Measurements from ENCODE around the gene IRAK1.

DNA sequence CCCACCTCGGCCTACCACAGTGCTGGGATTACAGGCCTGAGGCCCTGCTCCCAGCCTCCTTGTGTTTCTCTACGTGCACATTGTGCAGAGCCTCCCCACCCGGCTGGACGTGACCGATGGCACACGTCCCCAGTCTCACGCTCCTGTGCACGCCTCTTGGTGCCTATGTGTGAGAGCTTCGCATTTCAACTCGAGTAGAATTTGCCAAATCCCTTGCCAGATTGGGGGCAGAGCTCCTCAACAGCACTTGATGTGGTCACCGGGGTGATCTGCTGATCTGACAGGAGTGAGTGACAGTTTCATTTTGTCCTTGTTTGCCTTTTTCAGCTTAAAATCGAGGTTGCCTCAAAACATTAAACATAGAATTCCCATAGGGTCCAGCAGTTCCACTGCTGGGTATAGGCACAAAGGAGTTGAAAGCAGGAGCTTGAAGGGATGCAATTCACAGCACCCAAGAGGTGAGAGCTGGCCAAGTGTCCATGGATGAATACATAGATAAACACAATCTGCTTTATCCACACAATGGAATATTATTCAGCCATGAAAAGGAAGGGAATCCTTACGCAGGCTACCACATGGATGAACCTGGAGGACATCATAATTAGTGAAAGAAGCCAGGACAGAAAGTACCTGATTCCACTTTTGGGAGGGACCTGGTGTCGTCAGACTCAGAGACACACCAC is 29.6 kb downstream of the IRAK1 start:
- TF ChIP-seq, protein P1, sequence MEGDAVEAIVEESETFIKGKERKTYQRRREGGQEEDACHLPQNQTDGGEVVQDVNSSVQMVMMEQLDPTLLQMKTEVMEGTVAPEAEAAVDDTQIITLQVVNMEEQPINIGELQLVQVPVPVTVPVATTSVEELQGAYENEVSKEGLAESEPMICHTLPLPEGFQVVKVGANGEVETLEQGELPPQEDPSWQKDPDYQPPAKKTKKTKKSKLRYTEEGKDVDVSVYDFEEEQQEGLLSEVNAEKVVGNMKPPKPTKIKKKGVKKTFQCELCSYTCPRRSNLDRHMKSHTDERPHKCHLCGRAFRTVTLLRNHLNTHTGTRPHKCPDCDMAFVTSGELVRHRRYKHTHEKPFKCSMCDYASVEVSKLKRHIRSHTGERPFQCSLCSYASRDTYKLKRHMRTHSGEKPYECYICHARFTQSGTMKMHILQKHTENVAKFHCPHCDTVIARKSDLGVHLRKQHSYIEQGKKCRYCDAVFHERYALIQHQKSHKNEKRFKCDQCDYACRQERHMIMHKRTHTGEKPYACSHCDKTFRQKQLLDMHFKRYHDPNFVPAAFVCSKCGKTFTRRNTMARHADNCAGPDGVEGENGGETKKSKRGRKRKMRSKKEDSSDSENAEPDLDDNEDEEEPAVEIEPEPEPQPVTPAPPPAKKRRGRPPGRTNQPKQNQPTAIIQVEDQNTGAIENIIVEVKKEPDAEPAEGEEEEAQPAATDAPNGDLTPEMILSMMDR (IDR thresholded peaks at IDR 0.05) = no peak
- no peak for TF ChIP-seq POLR2A (IDR thresholded peaks at IDR 0.05)

Measured in esophagus squamous epithelium (tissue), 4 donors.